LHCN-M2 (cell line): ENCODE measurements around the gene HSBP1L1. TPM values are rescaled to one million over a fixed set of nuclear protein-coding genes. Genes with fewer than 3 reads are reported as not detected.

Experiments
- total RNA-seq: library from RNA; depleted of rRNA; stranded (reverse); fragments of >200 nt; gene quantifications from 2 replicates; pipeline ENCODE4 v1.2.3, GENCODE V29; 2014; rRNA removed

HSBP1L1 gene
- total RNA-seq, 1 experiment from 2014 or later = not detected

Other genes starting within 250 kb of the HSBP1L1 start
- gene KCNG2, start 166.7 kb upstream of the HSBP1L1 start, total RNA-seq = 0.06 and 0.13 TPM in 2 replicates
- gene SLC66A2, start 13.0 kb upstream of the HSBP1L1 start, total RNA-seq = 45.2 and 53.3 TPM in 2 replicates
- gene TXNL4A, start 23.9 kb downstream of the HSBP1L1 start, total RNA-seq = 56.1 and 58.5 TPM in 2 replicates
- gene RBFA, start 69.8 kb downstream of the HSBP1L1 start, total RNA-seq = 36.7 and 59.8 TPM in 2 replicates
- 13.3 and 15.6 TPM in 2 replicates for gene ADNP2, start 144.6 kb downstream of the HSBP1L1 start, total RNA-seq